Panc1 (cell line): ENCODE results near the gene MRPL3. TPM values are rescaled to one million over a fixed set of nuclear protein-coding genes. Genes with fewer than 3 reads are reported as not detected.

Experiments
- ATAC-seq: fragments of 200-7000 bp; cut with Tn5 transposase; 2 replicates; pipeline ENCODE4 v1.9.1; 2020; ENCODE audit warnings: mild to moderate bottlenecking, moderate library complexity
- BruUV-seq: library from RNA; stranded (reverse); fragments of 400-500 nt; replicated peaks from 2 replicates; lab custom pipeline; 2021; lab: Mats Ljungman, UMichigan
- CTCF ChIA-PET: fragments of 300-600 bp; sonication (Branson Sonifier 250); formaldehyde crosslinking; loops from one replicate; lab custom pipeline; 2022; ENCODE audit warnings: antibody characterized with exemption; lab: Charles Lee
- POLR2A ChIA-PET: fragments of 300-600 bp; sonication (Branson Sonifier 250); formaldehyde crosslinking; loops from one replicate; lab custom pipeline; 2022; ENCODE audit warnings: antibody characterized with exemption; lab: Charles Lee
- DNase-seq: peaks from one replicate; pipeline ENCODE4 v3.0.0-alpha.2; 2010; ENCODE audit warnings: low read depth, low spot score
- H3K27ac ChIP-seq: 2 replicates; pipeline ENCODE4 v1.5.1; 2011; ENCODE audit warnings: mild to moderate bottlenecking, low read length, inconsistent platforms
- H3K27me3 ChIP-seq: fragments of 200-500 bp; sonication (Bioruptor generic); 2 replicates; pipeline ENCODE4 v1.6.0; 2014; ENCODE audit warnings: low read length, inconsistent platforms; ENCODE audit not compliant: control insufficient read depth, insufficient read depth
- H3K36me3 ChIP-seq: fragments of 200-500 bp; sonication (Bioruptor generic); 2 replicates; pipeline ENCODE4 v1.5.1; 2014; ENCODE audit warnings: inconsistent platforms, mild to moderate bottlenecking, low read length, moderate library complexity; ENCODE audit not compliant: control insufficient read depth, insufficient read depth
- H3K4me1 ChIP-seq: 2 replicates; pipeline ENCODE4 v1.5.1; 2011; ENCODE audit warnings: inconsistent platforms, mild to moderate bottlenecking, low read length, moderate library complexity; ENCODE audit not compliant: control insufficient read depth, insufficient read depth
- H3K4me3 ChIP-seq, 2 experiments: 2 replicates each; pipeline ENCODE4 v1.5.1; 2011 to 2012; ENCODE audit warnings: low read depth in 2 of 2, low read length in 2 of 2, mild to moderate bottlenecking in 2 of 2, inconsistent platforms in 1 of 2, moderate library complexity in 1 of 2
- H3K9me3 ChIP-seq: fragments of 200-500 bp; sonication (Bioruptor generic); 2 replicates; pipeline ENCODE4 v1.5.1; 2014; ENCODE audit warnings: low read depth, mild to moderate bottlenecking, inconsistent platforms, low read length, moderate library complexity; ENCODE audit not compliant: control insufficient read depth, insufficient read depth
- CTCF ChIP-seq: fragments of 450-650 bp; IDR thresholded peaks from 2 replicates; pipeline ENCODE4 v1.5.1; 2017; ENCODE audit warnings: mild to moderate bottlenecking
- POLR2AphosphoS5 ChIP-seq: IDR thresholded peaks from 2 replicates; pipeline ENCODE4 v1.6.1; 2012; ENCODE audit warnings: mild to moderate bottlenecking, low read depth, low read length, moderate library complexity
- REST ChIP-seq, 2 experiments: IDR thresholded peaks; 2 replicates each; pipeline ENCODE4 v1.6.1; 2011 to 2012; ENCODE audit warnings: low read depth in 2 of 2, control low read depth in 1 of 2, low read length in 1 of 2, mild to moderate bottlenecking in 1 of 2, moderate library complexity in 1 of 2; ENCODE audit not compliant: insufficient read depth in 1 of 2
- SIN3A ChIP-seq: IDR thresholded peaks from 2 replicates; pipeline ENCODE4 v1.6.1; 2012; ENCODE audit warnings: low read depth, mild to moderate bottlenecking, low read length, moderate library complexity, borderline replicate concordance; ENCODE audit not compliant: insufficient read depth
- TCF7L2 ChIP-seq: IDR thresholded peaks from 2 replicates; pipeline ENCODE4 v1.6.1; 2011; ENCODE audit warnings: mild to moderate bottlenecking, low read depth, low read length, inconsistent platforms
- in situ Hi-C: cut with HindIII; loops from 2 replicates; pipeline ENCODE4 v1.10.0; 2016; ENCODE audit warnings: low sequenced_read_pairs, low pct_unique_long_range_greater_than_20kb
- intact Hi-C: fragments of 100-400 bp; cut with micrococcal nuclease; formaldehyde crosslinking; loops from one replicate; pipeline ENCODE4 v1.10.0; 2022; ENCODE audit not compliant: unreplicated experiment
- total RNA-seq: library from RNA; stranded (reverse); gene quantifications from one replicate; pipeline ENCODE4 v1.2.1, GENCODE V29; 2021; ENCODE audit not compliant: unreplicated experiment

MRPL3 gene
- total RNA-seq, 1 experiment from 2014 or later: 129 TPM

- H3K4me1 ChIP-seq: no peaks in the 10 kb centered on the region
- H3K27ac ChIP-seq: no peak overlapping the region
- intact Hi-C loops (loop anchor here (10.0 kb wide), 1 partner anchor 445 kb away; no protein-coding TSS in a partner anchor), in situ Hi-C loops (no loop called here)
- no peak for ATAC-seq
- TF ChIP-seq REST (IDR thresholded peaks at IDR 0.05; ENCODE audit: insufficient read depth in 1 of 2, low read depth in 2 of 2, low read length in 1 of 2) (no peak), TCF7L2 (no peak), SIN3A (no peak), POLR2AphosphoS5 (no peak), CTCF (no peak)
- H3K9me3 ChIP-seq: no peaks in the 10 kb centered on the region
- BruUV-seq: no TSS peak
- H3K4me3 ChIP-seq: no peak overlapping the region
- POLR2A ChIA-PET: interaction anchor here (0.6 kb wide), 1 partner anchor 13 kb away, joined by 3 read pairs; no protein-coding TSS in a partner anchor
- DNase-seq: no peak
- CTCF ChIA-PET: no interaction called here
- H3K36me3 ChIP-seq: peaks cover 21% of the 10 kb centered on the region
- no peaks in the 10 kb centered on the region for H3K27me3 ChIP-seq
Measured at GRCh38 chr3:131480116-131480515, 22.7 kb downstream of the MRPL3 start.

- intact Hi-C loops (no loop called here), in situ Hi-C loops (no loop called here)
- Histone ChIP-seq H3K27ac (no peak overlapping the region), H3K4me3 (no peak overlapping the region), H3K27me3 (no peaks in the 10 kb centered on the region), H3K9me3 (no peaks in the 10 kb centered on the region), H3K36me3 (peaks cover 9% of the 10 kb centered on the region; the same call in 1 of the 2 replicates), H3K4me1 (no peaks in the 10 kb centered on the region)
- DNase-seq (no peak), ATAC-seq (no peak)
- TF ChIP-seq SIN3A: no peak
- POLR2A ChIA-PET: no interaction called here
- CTCF ChIA-PET: no interaction called here
- no TSS peak for BruUV-seq
Measured at GRCh38 chr3:131477813-131478212, 25.0 kb downstream of the MRPL3 start.

- ATAC-seq (no peak), DNase-seq (no peak)
- no peak overlapping the region for H3K27ac ChIP-seq
- in situ Hi-C loops (no loop called here), intact Hi-C loops (no loop called here)
- CTCF ChIA-PET: no interaction called here
- BruUV-seq: no TSS peak
- no peaks in the 10 kb centered on the region for H3K9me3 ChIP-seq
- H3K4me1 ChIP-seq: no peaks in the 10 kb centered on the region
- no peaks in the 10 kb centered on the region for H3K27me3 ChIP-seq
- H3K4me3 ChIP-seq: no peak overlapping the region
- POLR2A ChIA-PET: no interaction called here
- TF ChIP-seq POLR2AphosphoS5 (no peak), REST (IDR thresholded peaks at IDR 0.05; ENCODE audit: insufficient read depth in 1 of 2, low read depth in 2 of 2, low read length in 1 of 2) (no peak), SIN3A (no peak), TCF7L2 (no peak), CTCF (no peak)
- H3K36me3 ChIP-seq: peaks cover 20% of the 10 kb centered on the region; the same call in 1 of the 2 replicates
Measured at GRCh38 chr3:131474115-131474514, 28.7 kb downstream of the MRPL3 start.
